ENCODE results near the gene DLX3.

The DLX3 gene

DNA sequence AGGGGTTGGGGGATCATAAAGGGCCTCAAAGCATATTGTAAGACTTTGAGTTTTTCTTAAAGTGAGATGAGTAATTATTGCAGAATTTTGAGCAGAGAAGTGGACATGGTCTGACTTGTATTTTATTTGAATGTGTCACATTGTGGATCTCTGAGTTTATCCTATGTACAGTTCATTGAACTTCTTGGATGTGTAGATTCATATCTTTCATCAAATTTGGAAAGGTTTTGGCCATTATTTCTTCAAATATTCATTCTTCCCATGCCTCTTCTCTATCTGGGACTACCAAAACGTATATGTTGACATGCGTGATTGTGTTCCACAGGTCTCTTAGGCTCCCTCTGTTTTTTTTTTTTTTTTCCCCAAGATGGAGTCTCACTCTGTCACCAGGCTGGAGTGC is 14.3 kb upstream of the DLX3 start (continued):
- TF ChIP-seq, protein P1, sequence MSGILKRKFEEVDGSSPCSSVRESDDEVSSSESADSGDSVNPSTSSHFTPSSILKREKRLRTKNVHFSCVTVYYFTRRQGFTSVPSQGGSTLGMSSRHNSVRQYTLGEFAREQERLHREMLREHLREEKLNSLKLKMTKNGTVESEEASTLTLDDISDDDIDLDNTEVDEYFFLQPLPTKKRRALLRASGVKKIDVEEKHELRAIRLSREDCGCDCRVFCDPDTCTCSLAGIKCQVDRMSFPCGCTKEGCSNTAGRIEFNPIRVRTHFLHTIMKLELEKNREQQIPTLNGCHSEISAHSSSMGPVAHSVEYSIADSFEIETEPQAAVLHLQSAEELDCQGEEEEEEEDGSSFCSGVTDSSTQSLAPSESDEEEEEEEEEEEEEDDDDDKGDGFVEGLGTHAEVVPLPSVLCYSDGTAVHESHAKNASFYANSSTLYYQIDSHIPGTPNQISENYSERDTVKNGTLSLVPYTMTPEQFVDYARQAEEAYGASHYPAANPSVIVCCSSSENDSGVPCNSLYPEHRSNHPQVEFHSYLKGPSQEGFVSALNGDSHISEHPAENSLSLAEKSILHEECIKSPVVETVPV (CRISPR knock-in tag; IDR thresholded peaks at IDR 0.05), result no peak
- no peak for TF ChIP-seq TOX (CRISPR knock-in tag; IDR thresholded peaks at IDR 0.05; ENCODE audit: borderline replicate concordance)
- no peak for TF ChIP-seq ZFP30 (CRISPR knock-in tag; IDR thresholded peaks at IDR 0.05)
- no peak for TF ChIP-seq ZFP3 (CRISPR knock-in tag; IDR thresholded peaks at IDR 0.05)

GRCh38 chr17:50003911-50004310 is 8.9 kb upstream of the DLX3 start:
- no peak for ATAC-seq
- TF ChIP-seq, protein P1 (CRISPR knock-in tag; IDR thresholded peaks at IDR 0.05), result no peak
- TF ChIP-seq ZNF565 (CRISPR knock-in tag; conservative IDR thresholded peaks at IDR 0.05; ENCODE audit: low read depth) (no peak), ZC3H10 (CRISPR knock-in tag; IDR thresholded peaks at IDR 0.05) (no peak), CSDC2 (CRISPR knock-in tag; IDR thresholded peaks at IDR 0.05) (no peak), RARB (CRISPR knock-in tag; IDR thresholded peaks at IDR 0.05) (no peak), GLIS3 (CRISPR knock-in tag; IDR thresholded peaks at IDR 0.05) (no peak), OSR1 (CRISPR knock-in tag; IDR thresholded peaks at IDR 0.05) (no peak), ZFP30 (CRISPR knock-in tag; IDR thresholded peaks at IDR 0.05) (no peak), ISL1 (CRISPR knock-in tag; IDR thresholded peaks at IDR 0.05) (no peak), ZNF8 (CRISPR knock-in tag; IDR thresholded peaks at IDR 0.05) (no peak), ZFP3 (CRISPR knock-in tag; IDR thresholded peaks at IDR 0.05) (no peak), ARNTL (CRISPR knock-in tag; IDR thresholded peaks at IDR 0.05; ENCODE audit: borderline replicate concordance, low read depth) (no peak)
- TF ChIP-seq, protein P2, sequence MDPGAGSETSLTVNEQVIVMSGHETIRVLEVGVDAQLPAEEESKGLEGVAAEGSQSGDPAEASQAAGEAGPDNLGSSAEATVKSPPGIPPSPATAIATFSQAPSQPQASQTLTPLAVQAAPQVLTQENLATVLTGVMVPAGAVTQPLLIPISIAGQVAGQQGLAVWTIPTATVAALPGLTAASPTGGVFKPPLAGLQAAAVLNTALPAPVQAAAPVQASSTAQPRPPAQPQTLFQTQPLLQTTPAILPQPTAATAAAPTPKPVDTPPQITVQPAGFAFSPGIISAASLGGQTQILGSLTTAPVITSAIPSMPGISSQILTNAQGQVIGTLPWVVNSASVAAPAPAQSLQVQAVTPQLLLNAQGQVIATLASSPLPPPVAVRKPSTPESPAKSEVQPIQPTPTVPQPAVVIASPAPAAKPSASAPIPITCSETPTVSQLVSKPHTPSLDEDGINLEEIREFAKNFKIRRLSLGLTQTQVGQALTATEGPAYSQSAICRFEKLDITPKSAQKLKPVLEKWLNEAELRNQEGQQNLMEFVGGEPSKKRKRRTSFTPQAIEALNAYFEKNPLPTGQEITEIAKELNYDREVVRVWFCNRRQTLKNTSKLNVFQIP (CRISPR knock-in tag; IDR thresholded peaks at IDR 0.05; ENCODE audit: borderline replicate concordance, low read depth), result no peak

GRCh38 chr17:49998836-49999511 is 4.0 kb upstream of the DLX3 start:
- no peak for ATAC-seq
- no peak for TF ChIP-seq ZNF565 (CRISPR knock-in tag; conservative IDR thresholded peaks at IDR 0.05; ENCODE audit: low read depth)
- TF ChIP-seq TOX (CRISPR knock-in tag; IDR thresholded peaks at IDR 0.05; ENCODE audit: borderline replicate concordance), result no peak
- no peak for TF ChIP-seq CREB5 (CRISPR knock-in tag; IDR thresholded peaks at IDR 0.05; ENCODE audit: low read depth)
- TF ChIP-seq ZNF70 (CRISPR knock-in tag; IDR thresholded peaks at IDR 0.05), result no peak
- no peak for TF ChIP-seq RARB (CRISPR knock-in tag; IDR thresholded peaks at IDR 0.05)
- TF ChIP-seq ZFP3 (CRISPR knock-in tag; IDR thresholded peaks at IDR 0.05), result no peak
- TF ChIP-seq, protein P3, sequence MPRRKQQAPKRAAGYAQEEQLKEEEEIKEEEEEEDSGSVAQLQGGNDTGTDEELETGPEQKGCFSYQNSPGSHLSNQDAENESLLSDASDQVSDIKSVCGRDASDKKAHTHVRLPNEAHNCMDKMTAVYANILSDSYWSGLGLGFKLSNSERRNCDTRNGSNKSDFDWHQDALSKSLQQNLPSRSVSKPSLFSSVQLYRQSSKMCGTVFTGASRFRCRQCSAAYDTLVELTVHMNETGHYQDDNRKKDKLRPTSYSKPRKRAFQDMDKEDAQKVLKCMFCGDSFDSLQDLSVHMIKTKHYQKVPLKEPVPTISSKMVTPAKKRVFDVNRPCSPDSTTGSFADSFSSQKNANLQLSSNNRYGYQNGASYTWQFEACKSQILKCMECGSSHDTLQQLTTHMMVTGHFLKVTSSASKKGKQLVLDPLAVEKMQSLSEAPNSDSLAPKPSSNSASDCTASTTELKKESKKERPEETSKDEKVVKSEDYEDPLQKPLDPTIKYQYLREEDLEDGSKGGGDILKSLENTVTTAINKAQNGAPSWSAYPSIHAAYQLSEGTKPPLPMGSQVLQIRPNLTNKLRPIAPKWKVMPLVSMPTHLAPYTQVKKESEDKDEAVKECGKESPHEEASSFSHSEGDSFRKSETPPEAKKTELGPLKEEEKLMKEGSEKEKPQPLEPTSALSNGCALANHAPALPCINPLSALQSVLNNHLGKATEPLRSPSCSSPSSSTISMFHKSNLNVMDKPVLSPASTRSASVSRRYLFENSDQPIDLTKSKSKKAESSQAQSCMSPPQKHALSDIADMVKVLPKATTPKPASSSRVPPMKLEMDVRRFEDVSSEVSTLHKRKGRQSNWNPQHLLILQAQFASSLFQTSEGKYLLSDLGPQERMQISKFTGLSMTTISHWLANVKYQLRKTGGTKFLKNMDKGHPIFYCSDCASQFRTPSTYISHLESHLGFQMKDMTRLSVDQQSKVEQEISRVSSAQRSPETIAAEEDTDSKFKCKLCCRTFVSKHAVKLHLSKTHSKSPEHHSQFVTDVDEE (CRISPR knock-in tag; IDR thresholded peaks at IDR 0.05), result no peak
- TF ChIP-seq OSR1 (CRISPR knock-in tag; IDR thresholded peaks at IDR 0.05), result no peak
- no peak for TF ChIP-seq ESRRG (CRISPR knock-in tag; IDR thresholded peaks at IDR 0.05)
